GM12878 (cell line): ENCODE measurements around the gene TBXAS1. TPM values are rescaled to one million over a fixed set of nuclear protein-coding genes. Genes with fewer than 3 reads are reported as not detected.

ENCODE experiments used
- ATAC-seq: fragments of 200-7000 bp; cut with Tn5 transposase; 3 replicates; pipeline ENCODE4 v1.9.1; 2020; ENCODE audit warnings: mild to moderate bottlenecking, moderate library complexity
- BruUV-seq: library from RNA; stranded (reverse); fragments of 400-500 nt; replicated peaks from 2 replicates; lab custom pipeline; 2021; lab: Mats Ljungman, UMichigan
- CTCF ChIA-PET: fragments of 300-600 bp; sonication (Branson Sonifier 250); formaldehyde crosslinking; extraction: SDS; loops from one replicate; lab custom pipeline; 2021; ENCODE audit warnings: inconsistent platforms; lab: Yijun Ruan, JAX
- POLR2A ChIA-PET: fragments of 350-600 bp; formaldehyde crosslinking; extraction: SDS; loops from one replicate; lab custom pipeline; 2021; ENCODE audit warnings: inconsistent platforms; lab: Charles Lee
- RAD21 ChIA-PET: fragments of 300-600 bp; sonication (Branson Sonifier 250); formaldehyde crosslinking; loops from one replicate; lab custom pipeline; 2023; ENCODE audit warnings: antibody characterized with exemption; ENCODE audit not compliant: unreplicated experiment; lab: Charles Lee
- SMC1A ChIA-PET: fragments of 300-600 bp; sonication (Branson Sonifier 250); formaldehyde crosslinking; loops from one replicate; lab custom pipeline; 2023; ENCODE audit not compliant: unreplicated experiment, uncharacterized antibody; lab: Charles Lee
- DNase-seq: peaks from one replicate; pipeline ENCODE4 v3.0.0-alpha.2; 2011; ENCODE audit warnings: low read depth, low spot score
- FAIRE-seq: peaks from 3 replicates; lab custom pipeline; 2011; peaks lifted over from hg19 to GRCh38; lab: Jason Lieb, UNC
- H2AFZ ChIP-seq: 2 replicates; pipeline ENCODE4 v1.6.0; 2011; ENCODE audit warnings: low read depth, low read length, control low read depth; ENCODE audit not compliant: control insufficient read depth
- H3K27ac ChIP-seq: 2 replicates; pipeline ENCODE4 v1.5.1; 2011; ENCODE audit warnings: control low read depth; ENCODE audit not compliant: control insufficient read depth, insufficient read depth
- H3K27me3 ChIP-seq, 2 experiments: replicated peaks in 1 of 2; 2 replicates each; pipeline versions ENCODE4 v1.6.0 to v1.6.1; 2011; ENCODE audit warnings: low read length in 1 of 2; ENCODE audit not compliant: control insufficient read depth in 2 of 2, insufficient read depth in 2 of 2
- H3K36me3 ChIP-seq, 2 experiments: 2 replicates each; pipeline ENCODE4 v1.5.1; 2011; ENCODE audit warnings: low read length in 1 of 2; ENCODE audit not compliant: control insufficient read depth in 2 of 2, insufficient read depth in 2 of 2
- H3K4me1 ChIP-seq: 2 replicates; pipeline ENCODE4 v1.6.1; 2011; ENCODE audit warnings: mild to moderate bottlenecking, low read length, moderate library complexity, mixed read lengths; ENCODE audit not compliant: control insufficient read depth, insufficient read depth
- H3K4me2 ChIP-seq: 2 replicates; pipeline ENCODE4 v1.6.0; 2011; ENCODE audit warnings: control low read depth; ENCODE audit not compliant: control insufficient read depth, insufficient read depth
- H3K4me3 ChIP-seq: fragments of 200-600 bp; sonication (generic); 2 replicates; pipeline ENCODE4 v1.5.1; 2016
- H3K79me2 ChIP-seq: 2 replicates; pipeline ENCODE4 v1.6.0; 2011; ENCODE audit warnings: low read length; ENCODE audit not compliant: control insufficient read depth, insufficient read depth
- H3K9ac ChIP-seq: 2 replicates; pipeline ENCODE4 v1.8.0; 2011; ENCODE audit warnings: low read length, control low read depth, mixed read lengths; ENCODE audit not compliant: control insufficient read depth, insufficient read depth
- H3K9me3 ChIP-seq: replicated peaks from 3 replicates; pipeline ENCODE4 v1.5.1; 2011; ENCODE audit warnings: mild to moderate bottlenecking, low read length; ENCODE audit not compliant: control insufficient read depth, insufficient read depth
- H4K20me1 ChIP-seq: 2 replicates; pipeline ENCODE4 v1.6.0; 2011; ENCODE audit not compliant: control insufficient read depth, insufficient read depth
- MEF2A ChIP-seq: IDR thresholded peaks from 2 replicates; pipeline ENCODE4 v1.6.1; 2011; ENCODE audit warnings: low read depth, mild to moderate bottlenecking, low read length, moderate library complexity; ENCODE audit not compliant: insufficient read depth
- PAX5 ChIP-seq: IDR thresholded peaks from 2 replicates; pipeline ENCODE4 v1.6.1; 2011; ENCODE audit warnings: low read depth, low read length, borderline replicate concordance
- WGBS: methylation state at CpG from one replicate; pipeline ENCODE4 v1.1.6; 2016; ENCODE audit warnings: low lambda C conversion rate; ENCODE audit not compliant: insufficient replicate concordance, insufficient coverage; ENCODE audit errors: missing lambda C conversion rate; 5-methylcytosine and 5-hydroxymethylcytosine counted together
- in situ Hi-C: fragments of 300-500 bp; cut with MboI; formaldehyde crosslinking; loops from 9 replicates; pipeline ENCODE4 v1.14.3; 2018; ENCODE audit warnings: mixed read lengths
- intact Hi-C: fragments of 100-400 bp; cut with micrococcal nuclease; formaldehyde crosslinking; loops from one replicate; pipeline ENCODE4 v1.14.2; 2022; ENCODE audit not compliant: unreplicated experiment
- polyA plus RNA-seq, 11 experiments: library from polyadenylated mRNA; depleted of rRNA in 4 of 11; unstranded in 6 of 11; stranded (reverse) in 5 of 11; fragments of >200 nt; fragmentation: Nextera tagmentation in 4 of 11; fragmentation: Illumina TruSeq in 1 of 11; extraction: Ambion mirVana in 4 of 11; extraction: Trizol in 1 of 11; gene quantifications; 1 replicate in 1 of 11; 2 replicates in 10 of 11; pipeline versions ENCODE4 v1.2.1 to v1.2.3, GENCODE V29; 2011 to 2016; ENCODE audit warnings: inconsistent platforms in 2 of 11, missing spikeins in 2 of 11, low read depth in 1 of 11
- total RNA-seq, 4 experiments: library from RNA; depleted of rRNA in 3 of 4; stranded (reverse); fragments of >200 nt in 3 of 4; fragmentation: Illumina TruSeq in 1 of 4; extraction: Trizol in 1 of 4; gene quantifications; 2 replicates each; pipeline versions ENCODE4 v1.2.1 to v1.2.3, GENCODE V29; 2013 to 2021
- TF ChIP-seq, protein P1 (sequence below): IDR thresholded peaks from 2 replicates; pipeline ENCODE4 v1.6.1; 2012; ENCODE audit warnings: low read depth, low read length, improper control_type of control experiment
- TF ChIP-seq, protein P2 (sequence below): fragments of 450-650 bp; formaldehyde crosslinking; IDR thresholded peaks from 2 replicates; pipeline ENCODE4 v1.5.0; 2022; ENCODE audit warnings: mild to moderate bottlenecking, missing genetic modification characterization
- TF ChIP-seq, protein P3 (sequence below): fragments of 450-650 bp; IDR thresholded peaks from 2 replicates; pipeline ENCODE4 v1.6.1; 2017; ENCODE audit warnings: borderline replicate concordance
- TF ChIP-seq, protein P4 (sequence below): IDR thresholded peaks from 2 replicates; pipeline ENCODE4 v1.6.1; 2011; ENCODE audit warnings: mild to moderate bottlenecking, low read depth, low read length, moderate library complexity; ENCODE audit not compliant: insufficient replicate concordance

TBXAS1 gene
- total and polyA plus RNA-seq, 10 of the 15 experiments (the other 5 are each of a cell fraction or from before 2014, with no cell fraction given), result 1.5 to 32.7 (median 16.3) TPM

DNA sequence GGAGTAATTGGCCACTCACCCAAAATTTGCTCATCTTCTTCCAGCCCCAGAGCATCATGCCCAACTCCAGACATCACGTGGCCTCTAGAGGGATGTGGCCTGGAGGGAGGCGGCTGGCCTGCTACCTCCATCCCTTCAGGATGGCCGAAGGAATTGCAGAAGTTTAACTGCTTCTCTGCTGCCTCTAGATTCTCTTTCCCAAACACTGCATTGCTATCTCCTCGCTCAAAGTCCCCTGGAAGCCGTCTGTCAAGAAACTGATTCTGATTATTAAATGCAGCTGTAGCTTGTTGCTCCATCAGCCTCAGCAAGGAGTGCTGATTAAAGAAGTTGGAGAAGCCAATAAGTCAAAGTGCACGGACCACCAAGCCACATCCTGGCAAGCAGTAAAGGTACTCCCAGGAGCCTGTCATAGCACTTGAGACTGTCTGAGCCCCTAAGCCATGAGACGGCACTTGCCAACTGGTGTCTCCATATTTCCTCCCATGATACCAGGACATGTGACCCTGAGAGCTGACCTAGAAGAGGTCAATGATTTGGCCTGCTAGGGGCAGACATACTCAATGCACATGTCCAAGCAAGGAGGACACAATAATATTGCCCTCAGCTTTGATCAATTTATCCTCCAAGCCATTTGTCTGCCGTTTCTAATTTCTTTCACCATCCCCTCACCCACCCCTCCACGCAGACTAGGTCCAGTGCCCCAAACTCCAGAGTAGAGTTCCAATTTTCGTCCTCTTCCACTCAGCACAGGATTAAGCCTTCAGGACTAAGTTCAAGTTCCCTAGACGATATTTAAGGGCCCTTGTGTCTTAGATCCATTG is 84.2 kb downstream of the TBXAS1 start:
- SMC1A ChIA-PET, result interaction anchor here (0.8 to 1.4 kb wide), 2 partner anchors 9 to 12 kb away, joined by 3 to 4 read pairs; no protein-coding TSS in a partner anchor
- no peak for DNase-seq
- Histone ChIP-seq H3K4me3 (no peak overlapping the region), H3K36me3 (no peaks in the 10 kb centered on the region), H2AFZ (no peak overlapping the region), H3K4me2 (no peak overlapping the region), H3K27ac (no peak overlapping the region), H3K4me1 (peaks cover 28% of the 10 kb centered on the region), H3K9me3 (no peaks in the 10 kb centered on the region), H3K79me2 (no peaks in the 10 kb centered on the region), H3K27me3 (no peaks in the 10 kb centered on the region), H4K20me1 (no peaks in the 10 kb centered on the region), H3K9ac (no peak overlapping the region)
- POLR2A ChIA-PET, result no interaction called here
- no peak for ATAC-seq
- intact Hi-C loops, result no loop called here
- no TSS peak for BruUV-seq
- CTCF ChIA-PET, result no interaction called here
- FAIRE-seq, result no peak
- 96% methylated on average over 11 of the region's 11 CpGs for WGBS
- TF ChIP-seq, protein P1, sequence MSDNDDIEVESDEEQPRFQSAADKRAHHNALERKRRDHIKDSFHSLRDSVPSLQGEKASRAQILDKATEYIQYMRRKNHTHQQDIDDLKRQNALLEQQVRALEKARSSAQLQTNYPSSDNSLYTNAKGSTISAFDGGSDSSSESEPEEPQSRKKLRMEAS, result no peak
- TF ChIP-seq, protein P2, sequence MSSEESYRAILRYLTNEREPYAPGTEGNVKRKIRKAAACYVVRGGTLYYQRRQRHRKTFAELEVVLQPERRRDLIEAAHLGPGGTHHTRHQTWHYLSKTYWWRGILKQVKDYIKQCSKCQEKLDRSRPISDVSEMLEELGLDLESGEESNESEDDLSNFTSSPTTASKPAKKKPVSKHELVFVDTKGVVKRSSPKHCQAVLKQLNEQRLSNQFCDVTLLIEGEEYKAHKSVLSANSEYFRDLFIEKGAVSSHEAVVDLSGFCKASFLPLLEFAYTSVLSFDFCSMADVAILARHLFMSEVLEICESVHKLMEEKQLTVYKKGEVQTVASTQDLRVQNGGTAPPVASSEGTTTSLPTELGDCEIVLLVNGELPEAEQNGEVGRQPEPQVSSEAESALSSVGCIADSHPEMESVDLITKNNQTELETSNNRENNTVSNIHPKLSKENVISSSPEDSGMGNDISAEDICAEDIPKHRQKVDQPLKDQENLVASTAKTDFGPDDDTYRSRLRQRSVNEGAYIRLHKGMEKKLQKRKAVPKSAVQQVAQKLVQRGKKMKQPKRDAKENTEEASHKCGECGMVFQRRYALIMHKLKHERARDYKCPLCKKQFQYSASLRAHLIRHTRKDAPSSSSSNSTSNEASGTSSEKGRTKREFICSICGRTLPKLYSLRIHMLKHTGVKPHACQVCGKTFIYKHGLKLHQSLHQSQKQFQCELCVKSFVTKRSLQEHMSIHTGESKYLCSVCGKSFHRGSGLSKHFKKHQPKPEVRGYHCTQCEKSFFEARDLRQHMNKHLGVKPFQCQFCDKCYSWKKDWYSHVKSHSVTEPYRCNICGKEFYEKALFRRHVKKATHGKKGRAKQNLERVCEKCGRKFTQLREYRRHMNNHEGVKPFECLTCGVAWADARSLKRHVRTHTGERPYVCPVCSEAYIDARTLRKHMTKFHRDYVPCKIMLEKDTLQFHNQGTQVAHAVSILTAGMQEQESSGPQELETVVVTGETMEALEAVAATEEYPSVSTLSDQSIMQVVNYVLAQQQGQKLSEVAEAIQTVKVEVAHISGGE (CRISPR knock-in tag), result no peak
- TF ChIP-seq, protein P3, sequence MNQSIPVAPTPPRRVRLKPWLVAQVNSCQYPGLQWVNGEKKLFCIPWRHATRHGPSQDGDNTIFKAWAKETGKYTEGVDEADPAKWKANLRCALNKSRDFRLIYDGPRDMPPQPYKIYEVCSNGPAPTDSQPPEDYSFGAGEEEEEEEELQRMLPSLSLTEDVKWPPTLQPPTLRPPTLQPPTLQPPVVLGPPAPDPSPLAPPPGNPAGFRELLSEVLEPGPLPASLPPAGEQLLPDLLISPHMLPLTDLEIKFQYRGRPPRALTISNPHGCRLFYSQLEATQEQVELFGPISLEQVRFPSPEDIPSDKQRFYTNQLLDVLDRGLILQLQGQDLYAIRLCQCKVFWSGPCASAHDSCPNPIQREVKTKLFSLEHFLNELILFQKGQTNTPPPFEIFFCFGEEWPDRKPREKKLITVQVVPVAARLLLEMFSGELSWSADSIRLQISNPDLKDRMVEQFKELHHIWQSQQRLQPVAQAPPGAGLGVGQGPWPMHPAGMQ, result no peak
- TF ChIP-seq MEF2A, result no peak
- no peak for TF ChIP-seq PAX5
- TF ChIP-seq, protein P4, sequence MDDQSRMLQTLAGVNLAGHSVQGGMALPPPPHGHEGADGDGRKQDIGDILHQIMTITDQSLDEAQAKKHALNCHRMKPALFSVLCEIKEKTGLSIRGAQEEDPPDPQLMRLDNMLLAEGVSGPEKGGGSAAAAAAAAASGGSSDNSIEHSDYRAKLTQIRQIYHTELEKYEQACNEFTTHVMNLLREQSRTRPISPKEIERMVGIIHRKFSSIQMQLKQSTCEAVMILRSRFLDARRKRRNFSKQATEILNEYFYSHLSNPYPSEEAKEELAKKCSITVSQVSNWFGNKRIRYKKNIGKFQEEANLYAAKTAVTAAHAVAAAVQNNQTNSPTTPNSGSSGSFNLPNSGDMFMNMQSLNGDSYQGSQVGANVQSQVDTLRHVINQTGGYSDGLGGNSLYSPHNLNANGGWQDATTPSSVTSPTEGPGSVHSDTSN, result no peak
- RAD21 ChIA-PET, result no interaction called here
- in situ Hi-C loops, result no loop called here
